Calu3 (cell line): ENCODE results near the gene PLCH2. TPM values are rescaled to one million over a fixed set of nuclear protein-coding genes. Genes with fewer than 3 reads are reported as not detected.

ENCODE experiments used
- BruUV-seq: library from RNA; stranded (reverse); fragments of 400-500 nt; replicated peaks from 2 replicates; lab custom pipeline; 2021; lab: Mats Ljungman, UMichigan
- CTCF ChIA-PET: fragments of 300-600 bp; sonication (Branson Sonifier 250); formaldehyde crosslinking; loops from one replicate; lab custom pipeline; 2022; ENCODE audit warnings: antibody characterized with exemption; lab: Charles Lee
- DNase-seq: peaks from one replicate; pipeline ENCODE4 v3.0.0; 2022
- H3K27ac Mint-ChIP-seq: one replicate; pipeline ENCODE4 v1.8.0; 2022; ENCODE audit warnings: mixed read lengths; ENCODE audit not compliant: unreplicated experiment
- H3K27me3 Mint-ChIP-seq: one replicate; pipeline ENCODE4 v1.8.0; 2022; ENCODE audit warnings: mixed read lengths; ENCODE audit not compliant: unreplicated experiment
- H3K36me3 Mint-ChIP-seq: one replicate; pipeline ENCODE4 v1.8.0; 2022; ENCODE audit warnings: mild to moderate bottlenecking, moderate library complexity, mixed read lengths; ENCODE audit not compliant: insufficient read depth, unreplicated experiment
- H3K4me1 Mint-ChIP-seq: one replicate; pipeline ENCODE4 v1.8.0; 2022; ENCODE audit warnings: mild to moderate bottlenecking, low read depth, mixed read lengths; ENCODE audit not compliant: unreplicated experiment
- H3K4me3 Mint-ChIP-seq: one replicate; pipeline ENCODE4 v1.8.0; 2022; ENCODE audit warnings: mild to moderate bottlenecking, low read depth, moderate library complexity, mixed read lengths; ENCODE audit not compliant: unreplicated experiment
- H3K9me3 Mint-ChIP-seq: one replicate; pipeline ENCODE4 v1.8.0; 2022; ENCODE audit warnings: low read depth, mixed read lengths; ENCODE audit not compliant: unreplicated experiment
- intact Hi-C: fragments of 100-400 bp; cut with micrococcal nuclease; formaldehyde crosslinking; loops from one replicate; pipeline ENCODE4 v1.10.0; 2022; ENCODE audit not compliant: unreplicated experiment
- total RNA-seq: library from RNA; stranded (reverse); gene quantifications from 2 replicates; pipeline ENCODE4 v1.2.3, GENCODE V29; 2022
- TF ChIP-seq, protein P1 (sequence below): fragments of 200-600 bp; IDR thresholded peaks from one replicate; pipeline ENCODE4 v1.8.0; 2022; ENCODE audit warnings: antibody characterized with exemption; ENCODE audit not compliant: unreplicated experiment

Gene PLCH2
- total RNA-seq, 1 experiment from 2014 or later = 3.1 TPM

GRCh38 chr1:2528016-2528415 lies 51.9 kb downstream of the PLCH2 start:
- BruUV-seq = no TSS peak
- Mint-ChIP-seq H3K4me1 (no peaks in the 10 kb centered on the region), H3K4me3 (no peak overlapping the region), H3K36me3 (peaks cover 24% of the 10 kb centered on the region), H3K27ac (no peak overlapping the region), H3K9me3 (no peaks in the 10 kb centered on the region), H3K27me3 (peaks cover 12% of the 10 kb centered on the region)
- intact Hi-C loops = no loop called here
- DNase-seq = no peak
- TF ChIP-seq, protein P1, sequence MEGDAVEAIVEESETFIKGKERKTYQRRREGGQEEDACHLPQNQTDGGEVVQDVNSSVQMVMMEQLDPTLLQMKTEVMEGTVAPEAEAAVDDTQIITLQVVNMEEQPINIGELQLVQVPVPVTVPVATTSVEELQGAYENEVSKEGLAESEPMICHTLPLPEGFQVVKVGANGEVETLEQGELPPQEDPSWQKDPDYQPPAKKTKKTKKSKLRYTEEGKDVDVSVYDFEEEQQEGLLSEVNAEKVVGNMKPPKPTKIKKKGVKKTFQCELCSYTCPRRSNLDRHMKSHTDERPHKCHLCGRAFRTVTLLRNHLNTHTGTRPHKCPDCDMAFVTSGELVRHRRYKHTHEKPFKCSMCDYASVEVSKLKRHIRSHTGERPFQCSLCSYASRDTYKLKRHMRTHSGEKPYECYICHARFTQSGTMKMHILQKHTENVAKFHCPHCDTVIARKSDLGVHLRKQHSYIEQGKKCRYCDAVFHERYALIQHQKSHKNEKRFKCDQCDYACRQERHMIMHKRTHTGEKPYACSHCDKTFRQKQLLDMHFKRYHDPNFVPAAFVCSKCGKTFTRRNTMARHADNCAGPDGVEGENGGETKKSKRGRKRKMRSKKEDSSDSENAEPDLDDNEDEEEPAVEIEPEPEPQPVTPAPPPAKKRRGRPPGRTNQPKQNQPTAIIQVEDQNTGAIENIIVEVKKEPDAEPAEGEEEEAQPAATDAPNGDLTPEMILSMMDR = no peak
- CTCF ChIA-PET = no interaction called here

GRCh38 chr1:2528611-2528965 lies 52.5 kb downstream of the PLCH2 start:
- no peak for DNase-seq
- Mint-ChIP-seq H3K27ac (no peak overlapping the region), H3K27me3 (peaks cover 12% of the 10 kb centered on the region), H3K4me3 (no peak overlapping the region), H3K36me3 (peaks cover 24% of the 10 kb centered on the region), H3K4me1 (no peaks in the 10 kb centered on the region), H3K9me3 (no peaks in the 10 kb centered on the region)
- intact Hi-C loops = no loop called here
- CTCF ChIA-PET = no interaction called here
- TF ChIP-seq, protein P1 = no peak
- no TSS peak for BruUV-seq

GRCh38 chr1:2528966-2529783 lies 53.1 kb downstream of the PLCH2 start:
- CTCF ChIA-PET = no interaction called here
- intact Hi-C loops = no loop called here

DNA sequence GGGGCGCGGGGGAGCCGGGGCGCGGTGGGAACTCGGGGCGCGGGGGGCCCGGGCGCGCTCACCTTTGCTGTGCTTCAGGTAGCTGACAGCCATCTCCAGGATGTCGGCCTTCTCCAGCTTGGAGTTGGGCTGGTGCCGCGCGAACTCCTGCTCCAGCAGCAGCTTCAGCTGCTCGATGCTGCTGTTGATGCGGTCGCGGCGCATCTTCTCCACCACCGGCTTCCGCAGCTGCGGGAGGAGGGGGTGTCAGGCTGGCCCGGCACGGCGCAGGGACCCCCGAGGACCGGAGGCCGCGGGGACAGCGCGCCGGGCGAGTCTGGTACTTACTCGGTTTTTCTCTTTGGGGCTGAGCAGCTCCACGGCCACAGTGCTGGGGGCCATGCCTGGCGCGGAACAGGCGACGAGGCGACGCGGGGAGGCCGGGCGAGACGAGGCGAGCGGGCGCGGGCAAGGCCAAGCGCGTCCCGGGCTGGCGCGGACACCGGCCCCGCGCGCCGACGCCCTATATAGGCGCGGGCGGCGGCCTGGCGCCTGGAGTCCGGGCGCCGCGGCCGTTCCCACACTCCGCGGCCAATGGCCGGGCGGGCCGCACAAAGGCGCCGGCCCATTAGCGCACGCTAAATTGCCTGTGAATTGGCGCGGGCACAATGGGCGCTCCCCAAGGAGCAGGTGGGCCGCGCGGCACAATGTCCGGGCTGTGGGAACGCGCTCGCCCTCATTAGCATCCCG lies 53.9 kb downstream of the PLCH2 start, which contains the start of gene HES5:
HES5 (minus strand) TSS at position 480 of the 729 bp plus-strand sequence; CDS start at position 381, 99 bp downstream.
- Mint-ChIP-seq H3K4me3 (peak within 1 kb of the TSS; percentile 39), H3K27ac (no peak within 1 kb of the TSS), H3K9me3 (no peaks in the 10 kb centered on the region), H3K4me1 (peaks cover 3% of the 10 kb centered on the region), H3K27me3 (peaks cover 12% of the 10 kb centered on the region), H3K36me3 (peaks cover 23% of the 10 kb centered on the region)
- intact Hi-C loops = no loop called here
- no TSS peak for BruUV-seq
- TF ChIP-seq, protein P1 = no peak
- DNase-seq = no peak
- CTCF ChIA-PET = no interaction called here

More at GRCh38 chr1:2528966-2529783, 53.1 kb downstream of the PLCH2 start:
- H3K27ac Mint-ChIP-seq = no peak overlapping the region
- DNase-seq = no peak
- H3K36me3 Mint-ChIP-seq = peaks cover 24% of the 10 kb centered on the region
- no peaks in the 10 kb centered on the region for H3K9me3 Mint-ChIP-seq
- no TSS peak for BruUV-seq
- H3K4me1 Mint-ChIP-seq = no peaks in the 10 kb centered on the region
- TF ChIP-seq, protein P1 = no peak
- peaks cover 12% of the 10 kb centered on the region for H3K27me3 Mint-ChIP-seq
- no peak overlapping the region for H3K4me3 Mint-ChIP-seq
